HepG2 (cell line): Measurements from ENCODE around the gene SLA2. TPM values are rescaled to one million over a fixed set of nuclear protein-coding genes. Genes with fewer than 3 reads are reported as not detected.

Experiments
- ELF1 ChIP-seq: sonication (generic); formaldehyde crosslinking; IDR thresholded peaks from 2 replicates; pipeline ENCODE4 v1.4.0; 2020; ENCODE audit warnings: missing genetic modification reagents
- GATA4 ChIP-seq: sonication (generic); IDR thresholded peaks from 2 replicates; pipeline ENCODE4 v1.6.1; 2016; ENCODE audit warnings: antibody characterized with exemption, low read depth, borderline replicate concordance
- HNRNPUL1 ChIP-seq: fragments of 200-400 bp; formaldehyde crosslinking; IDR thresholded peaks from 2 replicates; pipeline ENCODE4 v1.6.1; 2017; ENCODE audit warnings: low read depth, mild to moderate bottlenecking, low read length, moderate library complexity
- JARID2 ChIP-seq: sonication (generic); formaldehyde crosslinking; IDR thresholded peaks from 2 replicates; pipeline ENCODE4 v1.8.1; 2023; ENCODE audit warnings: missing genetic modification reagents, inconsistent platforms; ENCODE audit not compliant: insufficient replicate concordance
- KMT2A ChIP-seq: sonication (generic); formaldehyde crosslinking; IDR thresholded peaks from 2 replicates; pipeline ENCODE4 v1.4.0; 2020; ENCODE audit warnings: missing genetic modification reagents
- YEATS4 ChIP-seq: sonication (generic); formaldehyde crosslinking; IDR thresholded peaks from 2 replicates; pipeline ENCODE4 v1.4.0; 2020; ENCODE audit warnings: missing genetic modification reagents, borderline replicate concordance
- ZFP82 ChIP-seq: sonication (generic); formaldehyde crosslinking; IDR thresholded peaks from 2 replicates; pipeline ENCODE4 v1.5.1; 2020; ENCODE audit warnings: mild to moderate bottlenecking, missing genetic modification reagents, borderline replicate concordance
- ZNF17 ChIP-seq: sonication (generic); formaldehyde crosslinking; IDR thresholded peaks from 2 replicates; pipeline ENCODE4 v1.5.0; 2020; ENCODE audit warnings: mild to moderate bottlenecking, missing genetic modification reagents
- ZNF598 ChIP-seq: sonication (generic); formaldehyde crosslinking; IDR thresholded peaks from 2 replicates; pipeline ENCODE4 v1.5.1; 2020; ENCODE audit warnings: mild to moderate bottlenecking, missing genetic modification reagents, borderline replicate concordance
- polyA plus RNA-seq, 8 experiments: library from polyadenylated mRNA; depleted of rRNA in 3 of 8; stranded (reverse) in 7 of 8; unstranded in 1 of 8; fragments of >200 nt; fragmentation: Illumina TruSeq in 4 of 8; extraction: Trizol in 4 of 8; gene quantifications; 2 replicates each; pipeline versions ENCODE4 v1.2.1 to v1.2.3, GENCODE V29; 2011 to 2016; ENCODE audit warnings: low read depth in 4 of 8, missing spikeins in 1 of 8, mixed read lengths in 1 of 8; ENCODE audit not compliant: insufficient read depth in 1 of 8
- total RNA-seq, 5 experiments: library from RNA; depleted of rRNA; stranded (reverse); fragments of >200 nt; fragmentation: Illumina TruSeq; extraction: Trizol; gene quantifications; 2 replicates each; pipeline ENCODE4 v1.2.3, GENCODE V29; 2016; ENCODE audit warnings: low read depth in 1 of 5
- TF ChIP-seq, protein P1 (sequence below): sonication (generic); formaldehyde crosslinking; IDR thresholded peaks from 2 replicates; pipeline ENCODE4 v1.4.0; 2020; ENCODE audit warnings: missing genetic modification reagents
- TF ChIP-seq, protein P2 (sequence below): sonication (generic); formaldehyde crosslinking; IDR thresholded peaks from 2 replicates; pipeline ENCODE4 v1.8.1; 2023; ENCODE audit warnings: mild to moderate bottlenecking, moderate library complexity, missing genetic modification reagents
- TF ChIP-seq, protein P3 (sequence below): sonication (generic); formaldehyde crosslinking; IDR thresholded peaks from 2 replicates; pipeline ENCODE4 v1.4.0; 2020; ENCODE audit warnings: missing genetic modification reagents, mild to moderate bottlenecking, borderline replicate concordance
- TF ChIP-seq, protein P4 (sequence below): sonication (generic); formaldehyde crosslinking; IDR thresholded peaks from 2 replicates; pipeline ENCODE4 v1.5.1; 2020; ENCODE audit warnings: mild to moderate bottlenecking, moderate library complexity, missing genetic modification reagents
- TF ChIP-seq, protein P5 (sequence below): sonication (generic); formaldehyde crosslinking; IDR thresholded peaks from 2 replicates; pipeline ENCODE4 v1.5.0; 2020; ENCODE audit warnings: missing genetic modification reagents
- TF ChIP-seq, protein P6 (sequence below), 2 experiments: sonication (generic) in 1 of 2; formaldehyde crosslinking in 1 of 2; IDR thresholded peaks; 2 replicates each; pipeline versions ENCODE4 v1.4.0 to v1.6.1; 2018 to 2020; ENCODE audit warnings: missing genetic modification reagents in 2 of 2, borderline replicate concordance in 1 of 2, low read depth in 1 of 2, mild to moderate bottlenecking in 1 of 2, missing biosample characterization in 1 of 2
- TF ChIP-seq, protein P7 (sequence below): IDR thresholded peaks from 2 replicates; pipeline ENCODE4 v1.6.1; 2012; ENCODE audit warnings: inconsistent platforms

SLA2 gene
- total and polyA plus RNA-seq, 2 of the 13 experiments (the other 11 are each of a cell fraction or from before 2014, with no cell fraction given): 1.6 to 3.6 TPM

DNA sequence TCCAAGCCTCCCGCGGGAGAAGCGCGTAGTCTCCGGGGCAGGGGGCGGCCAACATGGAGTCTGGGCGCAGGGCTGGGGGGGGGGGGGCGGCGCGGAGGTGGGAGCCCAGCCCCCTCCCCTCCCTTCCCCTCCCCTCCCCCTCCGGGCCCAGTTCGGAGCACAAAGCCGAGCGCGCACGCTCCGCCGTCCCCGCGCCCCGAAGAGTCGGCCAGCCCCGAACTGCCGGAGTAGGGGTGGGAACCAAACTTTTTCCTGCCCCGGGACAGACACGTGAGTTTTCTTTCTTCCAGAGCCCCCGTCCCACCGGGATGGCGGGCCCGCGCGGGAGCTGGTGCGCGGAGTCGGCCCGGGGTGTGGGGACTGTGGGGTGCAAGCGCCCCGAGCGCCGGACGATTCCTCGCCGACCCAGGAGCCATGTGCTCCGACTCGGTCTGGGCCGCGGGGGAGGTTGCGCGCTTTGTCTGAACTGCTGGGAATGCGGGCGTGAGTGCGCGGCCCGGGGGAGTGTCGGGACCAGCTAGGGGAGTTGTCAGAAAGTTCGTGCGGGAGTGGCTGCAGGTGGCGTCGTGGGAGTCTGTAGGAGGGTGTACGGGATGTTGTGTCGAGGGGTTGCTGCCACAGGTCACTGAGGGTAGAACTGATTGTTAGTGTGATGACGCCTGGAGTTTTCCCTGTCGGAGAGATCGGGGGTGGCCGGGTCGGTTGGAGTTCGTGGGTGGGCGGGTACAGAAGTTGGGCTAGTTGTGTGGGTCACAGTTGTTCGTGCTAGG is 71.4 kb downstream of the SLA2 start (continued):
- peak; percentile 67; the same call in 1 of the 2 replicates for TF ChIP-seq YEATS4 (CRISPR knock-in tag)
- no peak; the same call in 1 of the 2 replicates for TF ChIP-seq ELF1
- TF ChIP-seq, protein P1, sequence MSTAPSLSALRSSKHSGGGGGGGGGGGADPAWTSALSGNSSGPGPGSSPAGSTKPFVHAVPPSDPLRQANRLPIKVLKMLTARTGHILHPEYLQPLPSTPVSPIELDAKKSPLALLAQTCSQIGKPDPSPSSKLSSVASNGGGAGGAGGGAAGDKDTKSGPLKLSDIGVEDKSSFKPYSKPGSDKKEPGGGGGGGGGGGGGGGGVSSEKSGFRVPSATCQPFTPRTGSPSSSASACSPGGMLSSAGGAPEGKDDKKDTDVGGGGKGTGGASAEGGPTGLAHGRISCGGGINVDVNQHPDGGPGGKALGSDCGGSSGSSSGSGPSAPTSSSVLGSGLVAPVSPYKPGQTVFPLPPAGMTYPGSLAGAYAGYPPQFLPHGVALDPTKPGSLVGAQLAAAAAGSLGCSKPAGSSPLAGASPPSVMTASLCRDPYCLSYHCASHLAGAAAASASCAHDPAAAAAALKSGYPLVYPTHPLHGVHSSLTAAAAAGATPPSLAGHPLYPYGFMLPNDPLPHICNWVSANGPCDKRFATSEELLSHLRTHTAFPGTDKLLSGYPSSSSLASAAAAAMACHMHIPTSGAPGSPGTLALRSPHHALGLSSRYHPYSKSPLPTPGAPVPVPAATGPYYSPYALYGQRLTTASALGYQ (CRISPR knock-in tag): no peak
- TF ChIP-seq, protein P2, sequence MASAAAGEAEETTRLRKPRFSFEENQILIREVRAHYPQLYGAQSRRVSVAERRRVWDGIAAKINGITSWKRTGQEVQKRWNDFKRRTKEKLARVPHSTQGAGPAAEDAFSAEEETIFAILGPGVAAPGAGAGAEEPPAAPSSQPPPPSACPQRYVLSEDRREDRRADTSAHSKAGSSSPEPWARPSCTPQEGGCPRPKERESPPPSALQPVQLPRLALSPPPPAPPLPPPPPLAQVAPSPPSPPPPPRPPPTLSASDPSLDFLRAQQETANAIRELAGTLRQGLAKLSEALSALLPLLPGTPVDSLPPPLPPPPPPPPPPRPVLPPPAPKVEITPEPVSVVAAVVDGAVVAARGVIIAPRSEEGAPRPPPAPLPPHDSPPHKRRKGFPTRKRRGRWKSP (CRISPR knock-in tag): no peak
- TF ChIP-seq, protein P3, sequence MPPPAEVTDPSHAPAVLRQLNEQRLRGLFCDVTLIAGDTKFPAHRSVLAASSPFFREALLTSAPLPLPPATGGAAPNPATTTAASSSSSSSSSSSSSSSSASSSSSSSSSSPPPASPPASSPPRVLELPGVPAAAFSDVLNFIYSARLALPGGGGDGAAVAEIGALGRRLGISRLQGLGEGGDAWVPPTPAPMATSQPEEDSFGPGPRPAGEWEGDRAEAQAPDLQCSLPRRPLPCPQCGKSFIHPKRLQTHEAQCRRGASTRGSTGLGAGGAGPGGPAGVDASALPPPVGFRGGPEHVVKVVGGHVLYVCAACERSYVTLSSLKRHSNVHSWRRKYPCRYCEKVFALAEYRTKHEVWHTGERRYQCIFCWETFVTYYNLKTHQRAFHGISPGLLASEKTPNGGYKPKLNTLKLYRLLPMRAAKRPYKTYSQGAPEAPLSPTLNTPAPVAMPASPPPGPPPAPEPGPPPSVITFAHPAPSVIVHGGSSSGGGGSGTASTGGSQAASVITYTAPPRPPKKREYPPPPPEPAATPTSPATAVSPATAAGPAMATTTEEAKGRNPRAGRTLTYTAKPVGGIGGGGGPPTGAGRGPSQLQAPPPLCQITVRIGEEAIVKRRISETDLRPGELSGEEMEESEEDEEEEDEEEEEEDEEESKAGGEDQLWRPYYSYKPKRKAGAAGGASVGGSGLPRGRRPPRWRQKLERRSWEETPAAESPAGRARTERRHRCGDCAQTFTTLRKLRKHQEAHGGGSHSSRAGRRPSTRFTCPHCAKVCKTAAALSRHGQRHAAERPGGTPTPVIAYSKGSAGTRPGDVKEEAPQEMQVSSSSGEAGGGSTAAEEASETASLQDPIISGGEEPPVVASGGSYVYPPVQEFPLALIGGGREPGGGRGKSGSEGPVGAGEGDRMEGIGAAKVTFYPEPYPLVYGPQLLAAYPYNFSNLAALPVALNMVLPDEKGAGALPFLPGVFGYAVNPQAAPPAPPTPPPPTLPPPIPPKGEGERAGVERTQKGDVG (CRISPR knock-in tag): peak; percentile 57
- TF ChIP-seq JARID2 (CRISPR knock-in tag): peak; percentile 85
- no peak for TF ChIP-seq HNRNPUL1
- TF ChIP-seq, protein P4, sequence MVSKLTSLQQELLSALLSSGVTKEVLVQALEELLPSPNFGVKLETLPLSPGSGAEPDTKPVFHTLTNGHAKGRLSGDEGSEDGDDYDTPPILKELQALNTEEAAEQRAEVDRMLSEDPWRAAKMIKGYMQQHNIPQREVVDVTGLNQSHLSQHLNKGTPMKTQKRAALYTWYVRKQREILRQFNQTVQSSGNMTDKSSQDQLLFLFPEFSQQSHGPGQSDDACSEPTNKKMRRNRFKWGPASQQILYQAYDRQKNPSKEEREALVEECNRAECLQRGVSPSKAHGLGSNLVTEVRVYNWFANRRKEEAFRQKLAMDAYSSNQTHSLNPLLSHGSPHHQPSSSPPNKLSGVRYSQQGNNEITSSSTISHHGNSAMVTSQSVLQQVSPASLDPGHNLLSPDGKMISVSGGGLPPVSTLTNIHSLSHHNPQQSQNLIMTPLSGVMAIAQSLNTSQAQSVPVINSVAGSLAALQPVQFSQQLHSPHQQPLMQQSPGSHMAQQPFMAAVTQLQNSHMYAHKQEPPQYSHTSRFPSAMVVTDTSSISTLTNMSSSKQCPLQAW (CRISPR knock-in tag): peak; percentile 85
- TF ChIP-seq ZNF17 (CRISPR knock-in tag): no peak
- peak; percentile 91 for TF ChIP-seq ZNF598 (CRISPR knock-in tag)
- TF ChIP-seq, protein P5, sequence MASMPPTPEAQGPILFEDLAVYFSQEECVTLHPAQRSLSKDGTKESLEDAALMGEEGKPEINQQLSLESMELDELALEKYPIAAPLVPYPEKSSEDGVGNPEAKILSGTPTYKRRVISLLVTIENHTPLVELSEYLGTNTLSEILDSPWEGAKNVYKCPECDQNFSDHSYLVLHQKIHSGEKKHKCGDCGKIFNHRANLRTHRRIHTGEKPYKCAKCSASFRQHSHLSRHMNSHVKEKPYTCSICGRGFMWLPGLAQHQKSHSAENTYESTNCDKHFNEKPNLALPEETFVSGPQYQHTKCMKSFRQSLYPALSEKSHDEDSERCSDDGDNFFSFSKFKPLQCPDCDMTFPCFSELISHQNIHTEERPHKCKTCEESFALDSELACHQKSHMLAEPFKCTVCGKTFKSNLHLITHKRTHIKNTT (CRISPR knock-in tag): no peak
- TF ChIP-seq KMT2A: 0 out of 2 replicates have a peak, but pooled peaks have one; percentile 29
- TF ChIP-seq, protein P6, sequence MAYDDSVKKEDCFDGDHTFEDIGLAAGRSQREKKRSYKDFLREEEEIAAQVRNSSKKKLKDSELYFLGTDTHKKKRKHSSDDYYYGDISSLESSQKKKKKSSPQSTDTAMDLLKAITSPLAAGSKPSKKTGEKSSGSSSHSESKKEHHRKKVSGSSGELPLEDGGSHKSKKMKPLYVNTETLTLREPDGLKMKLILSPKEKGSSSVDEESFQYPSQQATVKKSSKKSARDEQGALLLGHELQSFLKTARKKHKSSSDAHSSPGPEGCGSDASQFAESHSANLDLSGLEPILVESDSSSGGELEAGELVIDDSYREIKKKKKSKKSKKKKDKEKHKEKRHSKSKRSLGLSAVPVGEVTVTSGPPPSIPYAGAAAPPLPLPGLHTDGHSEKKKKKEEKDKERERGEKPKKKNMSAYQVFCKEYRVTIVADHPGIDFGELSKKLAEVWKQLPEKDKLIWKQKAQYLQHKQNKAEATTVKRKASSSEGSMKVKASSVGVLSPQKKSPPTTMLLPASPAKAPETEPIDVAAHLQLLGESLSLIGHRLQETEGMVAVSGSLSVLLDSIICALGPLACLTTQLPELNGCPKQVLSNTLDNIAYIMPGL (CRISPR knock-in tag; IDR thresholded peaks at IDR 0.05; ENCODE audit: borderline replicate concordance in 1 of 2, low read depth in 1 of 2): peak; percentile 87 to 88
- TF ChIP-seq ZFP82 (CRISPR knock-in tag): no peak
- TF ChIP-seq, protein P7, sequence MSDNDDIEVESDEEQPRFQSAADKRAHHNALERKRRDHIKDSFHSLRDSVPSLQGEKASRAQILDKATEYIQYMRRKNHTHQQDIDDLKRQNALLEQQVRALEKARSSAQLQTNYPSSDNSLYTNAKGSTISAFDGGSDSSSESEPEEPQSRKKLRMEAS: peak; percentile 97
- TF ChIP-seq GATA4: no peak
